Vagina (tissue), 2 donors: ENCODE results near the gene UNC13B.

Source experiments
- CTCF ChIP-seq, 3 experiments: fragments of 450-650 bp in 2 of 3; fragments of 200-600 bp in 1 of 3; sonication (generic) in 1 of 3; IDR thresholded peaks; one replicate each; pipeline ENCODE4 v1.5.1; 2017 to 2019; ENCODE audit warnings: antibody characterized with exemption in 3 of 3, mild to moderate bottlenecking in 2 of 3, moderate library complexity in 2 of 3
- POLR2A ChIP-seq, 2 donors: fragments of 450-650 bp; IDR thresholded peaks; one replicate each; pipeline ENCODE4 v1.6.1; 2017; ENCODE audit warnings: antibody characterized with exemption in 2 of 2, mild to moderate bottlenecking in 2 of 2, moderate library complexity in 2 of 2
- POLR2AphosphoS5 ChIP-seq, 2 donors: sonication (generic); formaldehyde crosslinking; IDR thresholded peaks; one replicate each; pipeline ENCODE4 v1.9.0; 2017; ENCODE audit warnings: antibody characterized with exemption in 2 of 2, mild to moderate bottlenecking in 2 of 2, low read depth in 1 of 2; ENCODE audit not compliant: insufficient read depth in 1 of 2

- no peak for TF ChIP-seq CTCF (IDR thresholded peaks at IDR 0.05)
- TF ChIP-seq POLR2A (IDR thresholded peaks at IDR 0.05): no peak
- TF ChIP-seq POLR2AphosphoS5 (IDR thresholded peaks at IDR 0.05; ENCODE audit: insufficient read depth in 1 of 2, low read depth in 1 of 2): no peak
Measured at GRCh38 chr9:35274993-35275392, 113.2 kb downstream of the UNC13B start.
